ENCODE results near the gene MS4A6E.

- TF ChIP-seq CTCF (IDR thresholded peaks at IDR 0.05) (no peak), TCF7 (CRISPR knock-in tag; IDR thresholded peaks at IDR 0.05; ENCODE audit: low read depth) (no peak), ATF6 (CRISPR knock-in tag; IDR thresholded peaks at IDR 0.05) (no peak), E2F1 (CRISPR knock-in tag; IDR thresholded peaks at IDR 0.05) (no peak)
These were observed 12.3 kb upstream of the MS4A6E start for GRCh38 chr11:60314635-60315321.
